Measurements from ENCODE around the gene MLPH. TPM values are rescaled to one million over a fixed set of nuclear protein-coding genes. Genes with fewer than 3 reads are reported as not detected.
"Not testable (repeated sequence)": the region's sequence is repeated elsewhere in the genome, so short reads cannot be mapped to it uniquely, and the experiment has no call there.

Gene MLPH
- total RNA-seq, 1 donor from 2014 or later = 10.3 TPM

DNA sequence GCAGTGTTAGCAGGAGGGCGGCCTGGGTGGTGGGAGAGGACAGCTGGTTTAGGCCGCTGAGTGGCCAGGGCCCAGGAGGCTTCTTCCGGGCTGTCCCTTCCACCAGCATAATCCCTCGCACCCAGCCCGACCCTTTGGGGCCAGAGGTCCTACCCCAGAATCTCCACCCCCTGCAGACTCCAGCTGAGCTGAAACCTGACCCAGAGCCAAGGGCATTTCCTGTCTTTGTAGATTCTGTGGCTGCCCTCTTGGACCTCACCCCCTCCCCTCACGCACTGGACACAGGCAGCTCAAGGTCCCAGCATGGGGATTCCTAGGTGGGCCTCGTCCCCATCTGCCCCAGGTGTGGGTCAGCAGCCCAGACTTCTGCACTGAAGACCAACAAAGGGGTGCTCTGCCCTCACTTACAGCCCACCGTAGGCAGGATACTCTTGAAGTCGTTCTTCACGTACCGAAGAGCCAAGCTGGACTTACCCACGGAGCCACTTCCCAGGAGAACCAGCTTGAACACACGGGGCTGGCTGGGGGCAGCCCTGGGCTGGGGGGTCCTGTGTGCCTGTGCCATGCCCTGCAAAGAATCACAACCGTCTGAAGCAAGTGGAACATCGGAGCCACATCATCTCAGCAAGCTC lies 98.7 kb downstream of the MLPH start:
- DNase-seq = no peak

DNA sequence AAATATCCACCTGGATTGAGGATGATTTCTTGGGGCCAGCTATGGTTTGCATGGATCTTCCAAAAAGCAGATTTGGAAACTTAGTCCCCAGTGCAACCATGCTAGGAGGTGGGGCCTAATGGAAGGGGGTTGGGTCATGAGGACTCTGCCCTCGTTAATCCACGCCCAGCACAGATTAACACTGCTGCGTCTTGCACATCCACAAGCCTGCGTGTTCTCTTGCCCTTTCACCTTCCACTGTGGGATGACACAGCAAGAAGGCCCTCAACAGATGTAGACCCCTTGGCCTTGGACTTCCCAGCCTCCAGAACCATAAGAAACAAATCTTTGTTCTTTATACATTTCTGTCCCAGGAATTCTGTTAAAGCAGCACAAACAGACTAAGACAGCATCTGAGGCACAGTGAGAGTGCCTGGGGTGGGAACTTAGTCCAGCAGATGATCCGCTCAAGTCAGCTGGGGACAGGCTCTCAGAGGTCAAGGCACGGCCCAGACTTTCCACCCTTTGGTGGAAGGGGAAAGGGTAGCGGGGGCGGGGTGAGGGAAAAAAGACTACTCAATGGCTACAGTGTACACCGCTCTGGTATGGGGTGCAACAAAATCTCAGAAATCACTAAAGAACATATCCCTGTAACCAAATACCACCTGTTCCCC lies 101.1 kb downstream of the MLPH start:
- no peak for DNase-seq

DNA sequence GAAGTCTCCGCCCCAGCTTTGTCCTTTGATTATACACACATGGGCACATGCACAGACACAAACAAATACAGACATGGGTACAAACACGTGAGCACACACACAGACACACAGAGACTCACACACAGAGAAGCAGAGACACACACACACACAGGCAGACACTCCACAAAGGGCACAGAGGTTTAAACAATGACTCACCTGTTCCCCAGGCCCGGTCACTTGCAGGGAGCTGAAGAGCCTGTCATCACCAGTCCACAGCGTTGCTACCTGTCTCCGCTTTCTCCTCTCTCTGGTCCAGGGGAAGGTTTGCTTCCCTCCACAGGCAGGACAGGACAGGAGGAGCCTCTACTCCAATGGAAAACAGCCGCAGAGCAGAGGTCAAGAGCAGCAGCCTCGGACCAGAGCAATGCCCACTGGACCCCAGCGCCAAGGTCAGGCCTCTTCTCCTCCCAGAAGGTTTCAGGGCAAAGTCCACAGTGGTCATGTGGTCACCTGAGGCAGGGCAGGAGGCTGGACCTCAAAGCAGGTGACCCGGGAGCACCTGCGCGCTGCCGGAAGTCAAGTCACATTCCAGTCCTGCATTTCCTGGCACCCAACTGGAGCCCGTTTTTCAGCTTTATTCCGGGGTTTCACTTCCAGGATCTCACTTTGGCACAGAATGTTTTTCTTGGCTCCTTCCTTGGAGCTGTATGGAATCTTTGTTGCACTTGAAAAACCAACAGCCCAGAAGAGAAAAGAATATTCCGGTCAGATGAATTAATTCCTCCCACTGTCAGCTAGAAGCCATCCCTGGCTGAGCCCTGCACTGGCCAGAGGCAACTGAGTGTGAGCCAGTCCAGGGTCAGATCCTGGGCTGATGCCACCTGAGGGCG lies 103.5 kb downstream of the MLPH start, which contains the start of gene RAB17:
TSS of gene RAB17 (minus strand) at position 463 of the 869 bp plus-strand sequence. CDS start 4,580 bp downstream, outside the sequence.
- DNase-seq = no peak

DNA sequence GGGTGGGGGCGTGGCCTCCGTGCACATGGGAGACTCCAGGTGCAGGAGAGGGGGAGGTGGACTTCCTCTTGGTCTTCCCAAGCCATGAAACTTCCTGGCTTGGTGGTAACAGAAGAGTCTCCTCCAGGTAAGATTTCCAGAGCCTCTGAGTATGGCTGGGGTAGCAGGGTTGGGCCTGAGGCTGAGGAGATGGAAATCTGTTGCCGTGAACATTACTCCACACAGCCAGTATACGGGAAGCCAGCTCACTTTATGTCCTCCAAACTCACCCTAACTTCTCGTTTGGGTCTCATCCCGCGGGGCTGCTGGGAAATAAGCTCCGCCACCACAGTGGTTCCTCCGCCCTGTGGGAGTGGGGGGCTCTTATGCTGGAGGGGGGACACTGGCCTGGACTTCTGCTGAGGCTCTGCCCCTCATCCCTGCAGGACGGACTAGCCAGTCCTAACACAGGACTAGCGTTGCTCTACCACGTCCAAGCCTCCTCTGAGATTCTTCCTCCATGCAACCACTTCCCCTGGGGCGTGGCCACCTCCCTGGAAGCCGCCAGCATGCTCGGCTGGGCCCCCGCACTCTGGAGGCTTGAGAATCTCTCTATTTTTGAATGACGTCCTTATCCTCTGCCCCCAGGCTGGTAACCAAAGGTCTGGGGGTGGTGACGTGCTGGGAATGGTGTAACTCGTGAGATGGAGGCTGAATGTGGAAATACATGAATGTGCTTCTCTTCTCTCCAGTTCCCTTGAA lies 104.3 kb downstream of the MLPH start:
- DNase-seq = no peak

DNA sequence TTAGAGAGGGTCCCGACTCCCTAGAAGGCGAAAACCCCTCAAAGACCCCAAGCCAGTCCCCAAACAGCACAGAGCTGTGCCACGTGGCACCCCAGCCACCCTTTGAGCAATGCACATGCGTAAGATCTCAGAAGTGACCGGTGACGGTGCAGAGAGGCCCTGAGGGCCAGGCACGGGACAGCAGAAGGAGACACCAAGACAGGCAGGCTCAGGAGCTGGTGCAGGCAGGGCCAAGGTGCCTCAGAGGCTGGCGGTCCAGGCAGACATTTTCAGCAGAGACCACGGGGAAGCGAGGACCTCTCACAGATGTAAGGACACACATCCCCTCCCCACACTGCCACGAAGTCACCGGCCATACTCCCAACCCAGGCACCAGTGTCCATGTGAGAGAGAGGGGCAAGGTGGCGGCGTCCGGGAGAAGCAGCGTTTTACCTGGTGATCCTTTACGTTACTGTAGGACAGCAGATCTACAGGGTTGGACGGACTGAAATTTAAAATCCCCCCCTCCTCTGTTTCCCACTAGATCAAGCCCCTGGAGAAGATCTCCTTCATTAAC lies 105.5 kb downstream of the MLPH start:
- DNase-seq = no peak

DNA sequence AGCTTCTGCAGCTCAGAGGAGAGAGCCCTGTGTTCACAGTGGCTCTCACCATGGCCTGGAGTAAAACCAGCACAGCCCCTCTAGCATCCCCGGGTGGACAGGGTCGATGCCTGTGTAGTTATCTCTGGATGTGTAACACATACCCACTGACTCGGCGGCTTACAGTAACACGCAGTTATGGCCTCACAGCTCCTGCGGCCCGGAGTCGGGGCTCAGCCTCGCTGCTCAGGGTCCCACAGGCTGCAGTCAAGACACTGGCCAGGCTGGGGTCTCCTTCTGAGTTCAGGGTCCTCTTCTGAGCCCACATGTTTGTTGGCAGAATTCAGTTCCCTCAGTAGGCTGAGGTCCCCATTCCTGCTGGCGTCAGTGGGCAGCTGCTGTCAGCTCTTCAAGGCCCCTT lies 106.0 kb downstream of the MLPH start:
- DNase-seq = no peak

DNA sequence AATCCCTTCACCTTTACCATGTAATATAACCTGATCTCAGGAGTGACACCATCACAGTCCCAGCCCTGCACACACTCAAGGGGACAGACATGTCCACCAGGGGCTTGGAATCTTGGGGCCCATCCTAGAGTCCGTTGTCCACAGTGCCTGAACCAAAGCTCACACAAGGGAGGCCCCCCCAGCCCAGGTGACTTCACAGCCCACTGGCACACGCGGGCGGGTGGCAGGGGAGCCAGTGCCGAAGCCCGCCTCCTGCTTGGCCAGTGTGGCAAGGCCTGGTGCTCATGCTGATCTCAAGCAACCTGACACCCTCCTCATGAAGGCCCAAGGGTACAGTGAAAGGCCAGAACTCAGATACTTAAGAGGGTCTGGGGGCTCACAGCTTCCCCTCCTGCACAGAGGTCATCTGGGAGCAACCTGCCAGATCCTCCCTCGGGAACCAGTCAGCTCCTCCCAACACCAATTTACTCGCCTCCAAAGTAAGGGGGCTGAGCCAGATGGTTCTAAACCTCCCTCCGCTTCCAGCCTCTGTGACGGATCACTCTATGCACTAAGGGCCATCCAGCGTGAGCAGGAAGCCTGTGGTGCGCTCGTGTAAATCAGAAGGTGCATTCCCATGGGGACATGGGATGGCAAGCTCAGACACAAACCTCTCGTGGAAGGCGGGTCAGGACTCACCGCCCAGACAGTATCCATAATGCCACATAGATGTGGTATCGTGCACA lies 106.7 kb downstream of the MLPH start:
- no peak for DNase-seq

DNA sequence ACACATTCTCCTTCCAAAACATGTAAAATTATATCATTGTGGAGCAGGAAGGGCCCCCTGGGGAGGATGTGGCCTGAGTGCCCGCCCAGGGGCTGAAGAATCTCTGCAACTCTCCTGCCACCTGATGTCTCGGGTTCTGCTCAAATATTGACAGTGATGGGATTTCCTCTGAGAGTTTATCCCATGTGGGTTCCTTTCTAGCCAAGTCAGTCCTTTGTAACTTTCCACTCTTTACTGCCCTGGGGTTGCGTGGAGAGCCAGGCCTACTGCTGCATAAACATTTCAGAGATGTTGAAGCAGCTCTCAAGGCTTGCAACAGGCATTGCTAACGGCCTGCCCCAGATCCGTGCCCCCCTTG lies 107.4 kb downstream of the MLPH start:
- no peak for DNase-seq

DNA sequence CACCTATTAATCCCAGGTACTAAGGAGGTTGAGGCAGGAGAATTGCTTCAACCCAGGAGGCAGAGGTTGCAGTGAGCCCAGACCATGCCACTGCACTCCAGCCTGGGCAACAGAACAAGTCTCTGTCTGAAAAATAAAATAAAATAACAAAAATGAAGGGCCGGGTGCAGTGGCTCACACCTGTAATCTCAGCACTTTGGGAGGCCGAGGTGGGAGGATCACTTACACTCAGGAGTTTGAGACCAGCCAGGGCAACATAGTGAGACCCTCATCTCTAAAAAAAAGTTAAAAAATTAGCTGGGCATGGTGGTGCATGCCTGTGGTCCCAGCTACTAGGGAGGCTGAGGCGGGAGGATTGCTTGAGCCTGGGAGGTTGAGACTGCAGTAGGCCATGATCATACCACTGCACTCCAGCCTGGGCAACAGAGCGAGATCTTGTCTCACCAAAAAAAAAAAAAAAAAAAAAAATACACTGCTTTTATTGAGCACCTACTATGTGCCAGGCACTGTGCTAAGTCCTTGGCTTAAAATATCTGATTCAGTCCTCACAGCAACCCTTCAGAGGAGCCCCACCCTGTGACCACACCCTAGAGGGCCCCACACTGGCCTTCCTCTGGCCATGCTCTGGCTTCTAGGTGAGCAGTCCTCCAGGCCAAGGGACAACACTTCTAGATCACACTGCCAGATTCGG lies 108.9 kb downstream of the MLPH start:
- DNase-seq = not testable (repeated sequence)

DNA sequence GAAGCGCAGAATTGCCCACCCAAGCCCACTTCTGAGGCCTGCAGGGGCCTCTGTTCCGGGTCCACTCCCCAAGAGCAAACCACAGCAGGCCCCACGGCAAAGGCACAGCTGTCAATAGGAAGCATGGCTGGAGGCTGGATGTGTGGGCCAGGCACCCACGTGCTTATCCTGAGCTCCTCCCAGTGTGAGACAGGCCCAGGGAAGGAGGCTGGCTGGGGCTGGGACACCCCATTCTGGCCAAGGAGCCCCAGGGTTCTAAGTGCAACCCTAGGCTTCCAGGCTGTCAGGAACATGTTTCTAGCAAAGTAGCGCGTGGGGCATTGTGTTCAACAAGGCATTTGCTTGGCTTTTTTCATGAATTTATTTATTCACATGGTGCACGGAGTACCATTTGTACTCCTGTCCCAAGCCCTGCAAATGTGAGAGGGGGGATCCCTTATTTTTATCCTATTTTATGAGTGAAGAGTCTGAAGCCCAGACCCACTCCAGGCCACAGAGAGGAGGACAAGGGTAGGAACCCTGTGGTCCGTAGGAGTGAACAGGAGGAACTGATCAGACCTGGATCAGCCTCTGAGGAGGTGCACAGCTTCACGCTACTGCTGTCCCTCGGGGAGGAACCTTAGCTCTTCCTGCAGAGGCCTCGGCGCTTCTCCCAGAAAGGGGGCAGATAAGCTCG lies 109.6 kb downstream of the MLPH start:
- DNase-seq = no peak

DNA sequence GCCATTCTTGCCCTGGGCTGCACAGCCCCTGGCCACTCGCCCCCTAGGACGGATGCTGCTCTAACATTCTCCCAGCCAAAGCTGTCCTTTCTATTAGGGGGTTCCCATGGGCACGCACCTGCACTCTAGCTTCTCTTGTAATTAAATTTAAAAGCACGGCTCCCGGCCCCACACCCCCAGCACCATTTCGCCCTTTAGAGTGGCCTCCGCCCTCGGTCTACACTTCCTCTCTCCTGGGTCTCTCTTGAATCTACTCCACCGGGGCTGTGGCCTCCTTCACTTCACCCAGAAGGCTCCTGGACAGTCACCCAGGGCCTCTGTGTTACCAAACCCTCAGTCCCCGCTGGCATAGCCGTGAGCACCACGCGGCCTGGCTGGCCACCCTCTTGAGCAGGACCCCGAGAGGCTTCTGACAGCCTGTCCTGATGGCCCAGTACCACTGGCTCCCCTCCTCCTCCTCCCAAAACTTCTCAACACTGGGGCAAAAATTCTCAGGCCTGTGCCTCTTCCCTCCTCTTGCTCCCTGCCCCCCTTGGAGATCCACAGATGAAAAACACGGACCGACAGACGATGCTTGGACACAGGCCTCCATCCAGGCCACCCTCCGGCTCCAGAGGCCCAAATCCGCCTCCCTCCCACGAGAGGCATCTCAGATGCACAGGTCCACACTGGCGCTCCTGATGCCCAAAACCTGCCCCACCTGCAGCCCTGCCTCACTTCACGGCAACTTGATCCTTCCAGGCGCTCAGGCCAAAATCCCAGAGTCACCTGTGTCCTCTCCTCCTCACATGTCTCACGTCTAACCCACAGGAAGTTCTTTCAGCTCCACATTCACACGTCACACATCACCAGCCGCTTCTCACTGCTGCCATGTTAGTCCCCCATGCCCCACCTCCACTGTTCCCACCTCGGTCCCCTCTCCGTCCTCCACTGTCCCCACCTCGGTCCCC lies 110.4 kb downstream of the MLPH start:
- DNase-seq = no peak

DNA sequence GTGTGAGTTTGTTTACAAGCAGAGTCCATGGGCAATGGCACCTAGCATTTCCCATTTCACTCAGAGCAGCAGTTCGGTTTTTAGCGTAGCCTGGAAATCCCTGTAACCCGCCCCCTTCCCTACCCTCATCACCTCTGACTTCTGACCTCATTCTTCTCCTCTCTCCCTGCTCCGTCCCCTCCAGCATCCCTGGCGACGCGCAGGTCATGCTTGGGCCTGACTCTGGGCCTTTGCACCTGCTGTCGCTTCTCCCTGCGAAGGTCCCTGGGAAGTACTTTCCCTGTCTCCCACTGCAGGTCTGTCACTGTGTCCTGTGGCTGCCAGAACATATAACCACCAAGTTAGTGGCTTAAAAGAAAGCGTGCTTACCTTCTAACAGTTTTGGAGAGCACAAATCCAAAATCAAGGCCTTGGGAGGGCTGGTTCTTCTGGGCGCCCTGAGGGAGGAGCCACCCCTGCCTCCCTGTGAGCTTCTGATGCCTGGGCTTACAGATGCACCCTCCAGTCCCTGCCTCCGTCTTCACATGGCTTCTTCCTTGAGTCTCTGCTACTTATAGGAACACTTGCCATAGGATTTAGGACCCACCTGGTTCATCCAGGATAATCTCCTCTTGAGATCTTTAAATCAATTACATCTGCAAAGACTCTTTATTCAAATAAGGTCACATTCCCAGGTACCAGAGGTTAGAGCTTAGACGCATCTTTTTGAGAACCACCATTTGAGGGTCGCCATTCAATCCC lies 111.6 kb downstream of the MLPH start:
- DNase-seq = no peak

DNA sequence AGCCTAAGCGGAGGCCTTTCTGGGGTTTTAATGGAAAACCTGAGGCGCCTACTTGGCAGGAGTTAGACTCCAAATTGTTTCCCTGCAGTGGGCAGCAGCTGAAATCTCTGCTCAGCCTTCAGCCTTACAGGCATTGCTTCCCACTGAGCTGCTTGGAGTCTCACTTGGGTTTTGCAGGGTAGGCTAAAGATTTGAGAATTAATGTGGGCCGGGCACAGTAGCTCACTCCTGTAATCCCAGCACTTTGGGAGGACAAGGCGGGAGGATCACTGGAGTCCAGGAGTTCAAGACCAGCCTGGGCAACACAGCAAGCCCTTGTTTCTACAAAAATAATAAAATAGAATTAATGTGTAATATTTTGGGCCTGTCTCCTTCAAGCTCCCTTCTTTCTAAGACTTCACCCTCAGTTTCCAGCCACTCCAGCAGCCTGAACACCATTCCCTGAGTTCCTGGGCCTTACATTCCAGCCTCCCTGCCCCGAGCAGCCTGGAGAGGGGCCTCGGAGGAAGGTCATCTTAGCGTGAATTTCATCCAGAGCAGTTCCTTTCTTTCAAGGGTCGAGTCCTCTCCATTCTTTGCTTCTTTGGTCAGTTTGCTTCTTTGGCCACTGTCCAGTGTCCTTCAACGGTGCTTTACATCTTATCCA lies 112.5 kb downstream of the MLPH start:
- DNase-seq = no peak

DNA sequence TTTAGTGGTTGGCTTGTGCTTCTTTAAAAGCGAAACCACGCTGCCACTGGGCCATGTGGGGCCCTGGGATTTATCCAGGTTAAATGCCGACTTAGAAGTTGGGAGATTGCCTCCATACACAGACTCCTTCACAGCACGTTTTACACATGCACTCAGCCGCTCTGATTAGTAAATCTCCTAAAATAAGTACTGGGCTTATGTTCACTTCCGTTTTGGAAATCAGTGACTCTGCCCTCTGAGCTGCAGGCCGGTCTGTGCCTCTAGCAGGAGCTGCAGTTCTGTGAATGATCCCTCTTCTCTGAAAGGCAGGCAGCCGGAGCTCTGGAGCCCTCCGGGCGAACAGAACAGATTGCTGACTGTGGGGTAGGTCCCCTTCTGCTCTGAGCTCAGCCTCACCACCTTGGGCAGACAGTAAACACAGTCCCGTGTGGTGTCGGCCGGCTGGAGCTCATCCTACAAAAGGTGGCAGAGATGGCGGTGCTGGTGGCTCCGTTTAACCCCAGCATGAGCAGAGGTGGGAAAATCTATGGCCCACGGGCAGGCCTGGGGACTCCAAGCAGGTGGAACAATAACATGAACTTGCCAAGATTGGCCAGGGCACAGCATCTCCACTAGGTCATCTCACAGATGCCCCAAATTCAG lies 113.3 kb downstream of the MLPH start:
- DNase-seq = peak; percentile 86

DNA sequence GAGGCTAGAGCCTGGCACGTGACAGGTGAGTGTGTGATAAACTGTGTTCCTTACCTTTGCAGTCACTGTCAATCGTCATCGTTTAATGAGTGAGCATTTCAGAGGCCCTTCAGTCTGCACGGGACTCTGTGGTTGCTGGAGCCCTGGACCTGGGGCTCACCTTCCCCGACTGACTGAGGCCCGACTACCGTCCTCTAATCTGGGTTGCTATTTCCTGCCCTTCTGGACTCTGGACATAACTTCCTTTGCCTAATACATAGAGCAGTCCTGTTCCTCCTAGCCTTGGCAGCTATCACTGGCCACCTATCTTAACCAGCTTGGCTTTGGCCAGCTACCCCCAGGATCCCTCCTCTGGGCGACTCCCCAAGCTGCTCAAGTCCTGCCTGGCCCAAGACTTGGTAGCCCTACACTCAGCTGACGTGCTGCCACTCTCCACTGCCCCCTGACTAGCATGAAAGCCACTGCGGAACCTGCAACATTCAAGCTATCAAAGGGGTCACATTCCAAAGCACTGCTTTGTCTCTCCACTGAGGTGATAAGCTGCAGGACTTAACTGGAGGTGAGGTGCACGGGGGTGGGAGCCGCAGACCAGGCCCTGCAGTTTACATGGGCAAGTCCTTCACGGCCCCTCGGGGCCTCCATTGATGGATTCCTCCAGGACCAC lies 114.5 kb downstream of the MLPH start:
- no peak for DNase-seq

DNA sequence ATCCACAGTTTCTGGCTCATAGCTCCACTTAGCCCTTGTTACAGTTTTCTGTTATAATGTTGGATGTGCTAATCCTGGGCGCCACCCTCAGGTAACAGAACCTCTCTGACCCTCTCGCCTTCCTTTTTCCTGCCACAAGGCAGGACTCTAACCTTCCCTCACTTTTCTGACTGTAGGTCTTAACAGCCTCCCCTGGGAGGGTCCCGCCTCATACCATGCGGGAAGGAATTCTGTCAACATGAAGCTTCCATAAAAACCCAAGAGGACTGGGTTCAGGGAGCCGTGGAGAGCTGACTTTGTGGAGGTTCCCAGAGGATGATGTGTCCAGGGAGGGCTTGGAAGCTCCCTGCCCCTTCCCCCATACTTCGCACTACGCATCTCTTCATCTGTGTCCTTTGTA lies 115.4 kb downstream of the MLPH start:
- DNase-seq = no peak
